Measurements from ENCODE around the gene MANSC4.

The MANSC4 gene

GRCh38 chr12:27810756-27811155 is 30.7 kb upstream of the MANSC4 start:
- TF ChIP-seq CTCF (conservative IDR thresholded peaks at IDR 0.05) (no peak), ZFX (IDR thresholded peaks at IDR 0.05) (no peak)
- no peak overlapping the region for H3K27ac ChIP-seq

- H3K27ac ChIP-seq = no peak overlapping the region
- no peak for TF ChIP-seq CTCF (conservative IDR thresholded peaks at IDR 0.05)
- no peak for TF ChIP-seq ZFX (IDR thresholded peaks at IDR 0.05)
Measured at GRCh38 chr12:27808841-27809240, 28.8 kb upstream of the MANSC4 start.

- H3K27ac ChIP-seq = no peak overlapping the region
- TF ChIP-seq CTCF (conservative IDR thresholded peaks at IDR 0.05) (no peak), ZFX (IDR thresholded peaks at IDR 0.05) (no peak)
Measured at GRCh38 chr12:27807063-27807703, 27.1 kb upstream of the MANSC4 start.

- TF ChIP-seq CTCF (conservative IDR thresholded peaks at IDR 0.05) = no peak
- TF ChIP-seq ZFX (IDR thresholded peaks at IDR 0.05) = no peak
- no peak overlapping the region for H3K27ac ChIP-seq
Measured at GRCh38 chr12:27806259-27806658, 26.2 kb upstream of the MANSC4 start.

- H3K27ac ChIP-seq = no peak overlapping the region
- TF ChIP-seq CTCF (conservative IDR thresholded peaks at IDR 0.05) = no peak
- TF ChIP-seq ZFX (IDR thresholded peaks at IDR 0.05) = no peak
Measured at GRCh38 chr12:27805238-27805637, 25.2 kb upstream of the MANSC4 start.

- TF ChIP-seq CTCF (conservative IDR thresholded peaks at IDR 0.05) (no peak), ZFX (IDR thresholded peaks at IDR 0.05) (no peak)
- H3K27ac ChIP-seq = no peak overlapping the region
Measured at GRCh38 chr12:27802936-27803335, 22.9 kb upstream of the MANSC4 start.

- no peak overlapping the region for H3K27ac ChIP-seq
Measured at GRCh38 chr12:27802511-27802910, 22.5 kb upstream of the MANSC4 start.

More at GRCh38 chr12:27802511-27802910, 22.5 kb upstream of the MANSC4 start:
- TF ChIP-seq ZFX (IDR thresholded peaks at IDR 0.05) (no peak), CTCF (conservative IDR thresholded peaks at IDR 0.05) (no peak)

Measured in C4-2B (cell line).